ENCODE results near the gene PHKA1.
"Not testable (repeated sequence)": the region's sequence is repeated elsewhere in the genome, so short reads cannot be mapped to it uniquely, and the experiment has no call there.

PHKA1 gene

GRCh38 chrX:72713599-72714477 lies at the start of gene PHKA1:
PHKA1 (minus strand) TSS chrX:72714306; CDS start chrX:72713880, 426 bp downstream.
- peak; percentile 37 to 38 for DNase-seq

- not testable (repeated sequence) for DNase-seq
These were observed 46.3 kb upstream of the PHKA1 start for GRCh38 chrX:72760454-72760853.

GRCh38 chrX:72748545-72748944 lies 34.4 kb upstream of the PHKA1 start:
- not testable (repeated sequence) for DNase-seq

GRCh38 chrX:72745546-72745945 lies 31.4 kb upstream of the PHKA1 start:
- not testable (repeated sequence) for DNase-seq

- no peak for DNase-seq
These were observed 21.5 kb upstream of the PHKA1 start for GRCh38 chrX:72735561-72735960.

GRCh38 chrX:72733636-72734035 lies 19.5 kb upstream of the PHKA1 start:
- DNase-seq = not testable (repeated sequence)

GRCh38 chrX:72727846-72728245 lies 13.7 kb upstream of the PHKA1 start:
- DNase-seq = no peak

- no peak for DNase-seq
These were observed 2.7 kb upstream of the PHKA1 start for GRCh38 chrX:72716766-72717165.

GRCh38 chrX:72715546-72715945 lies 1.4 kb upstream of the PHKA1 start:
- no peak for DNase-seq

GRCh38 chrX:72714478-72714916 lies 391 bp upstream of the PHKA1 start:
- peak; percentile 55 to 64 for DNase-seq

GRCh38 chrX:72713130-72713529 lies 976 bp downstream of the PHKA1 start:
- peak in 1 of 2 experiments; percentile 3 for DNase-seq

GRCh38 chrX:72712094-72712755 lies 1.9 kb downstream of the PHKA1 start:
- peak; percentile 18 to 34 for DNase-seq

GRCh38 chrX:72705814-72706213 lies 8.3 kb downstream of the PHKA1 start:
- no peak for DNase-seq

- no peak for DNase-seq
These were observed 9.0 kb downstream of the PHKA1 start for GRCh38 chrX:72705111-72705510.

- DNase-seq = no peak
These were observed 19.9 kb downstream of the PHKA1 start for GRCh38 chrX:72694170-72694569.

GRCh38 chrX:72693477-72693876 lies 20.6 kb downstream of the PHKA1 start:
- no peak for DNase-seq

- peak; percentile 7 to 22 for DNase-seq
These were observed 26.7 kb downstream of the PHKA1 start for GRCh38 chrX:72687396-72687795.

GRCh38 chrX:72685810-72686456 lies 28.2 kb downstream of the PHKA1 start:
- no peak for DNase-seq

GRCh38 chrX:72685018-72685417 lies 29.1 kb downstream of the PHKA1 start:
- DNase-seq = no peak

GRCh38 chrX:72683631-72684030 lies 30.5 kb downstream of the PHKA1 start:
- DNase-seq = no peak

- DNase-seq = no peak
These were observed 37.6 kb downstream of the PHKA1 start for GRCh38 chrX:72676465-72676864.

- not testable (repeated sequence) for DNase-seq
These were observed 40.2 kb downstream of the PHKA1 start for GRCh38 chrX:72673951-72674350.

GRCh38 chrX:72669508-72669907 lies 44.6 kb downstream of the PHKA1 start:
- DNase-seq = not testable (repeated sequence)

Measured in Kasumi-1 (cell line).